OCI-M2 (cell line): ENCODE results near the gene KCNQ4.

Source experiments
- DNase-seq: peaks from one replicate; lab custom pipeline; 2025; ENCODE audit not compliant: unreplicated experiment; lab: John Stamatoyannopoulos, UW

KCNQ4 gene

DNA sequence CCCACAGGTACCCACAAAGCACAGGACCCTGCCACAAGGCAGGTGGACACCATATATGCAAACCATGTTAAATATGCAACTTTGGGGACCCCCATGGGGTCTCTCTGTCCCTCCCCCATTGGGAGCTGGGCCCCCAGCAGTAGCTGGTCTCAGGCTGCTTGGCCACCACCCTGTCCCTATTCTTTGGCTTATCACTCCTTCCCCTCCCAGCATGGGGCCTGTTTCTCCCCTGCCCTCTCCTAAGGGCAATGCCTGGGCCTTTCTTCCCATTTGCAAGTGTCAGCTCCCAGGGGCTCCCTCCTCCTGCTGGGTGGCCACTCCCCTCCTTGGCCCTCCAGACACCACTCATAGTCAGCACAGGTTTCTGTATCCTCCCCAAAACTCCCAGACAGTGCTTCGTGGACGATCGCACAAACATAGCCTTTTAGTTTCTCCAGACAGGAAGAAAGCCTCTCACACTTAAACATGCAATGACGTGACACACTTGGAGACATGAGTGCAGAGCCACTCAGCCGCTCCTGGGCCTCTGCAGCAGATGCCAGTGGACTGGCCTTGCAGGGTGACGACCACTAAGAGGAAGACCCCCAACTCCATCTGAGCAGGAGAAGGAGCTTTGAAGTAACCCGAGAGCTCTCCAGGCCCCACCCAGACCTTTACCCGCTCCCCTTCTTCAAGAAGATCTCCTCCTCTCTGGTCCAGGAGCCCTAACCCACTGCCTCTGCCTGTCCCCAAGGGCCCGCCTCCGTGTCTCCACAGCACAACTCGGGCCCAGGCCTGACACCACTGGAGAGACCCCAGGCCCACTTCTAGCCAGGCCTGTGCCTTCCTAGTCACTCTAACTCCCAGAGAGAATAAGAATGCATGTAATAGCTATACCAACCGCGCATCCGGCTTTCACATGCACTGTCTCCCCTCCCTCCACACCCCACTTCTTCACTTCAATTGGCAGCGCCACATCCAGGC is 55.7 kb downstream of the KCNQ4 start:
- DNase-seq: no peak

GRCh38 chr1:40839943-40840335 is 56.4 kb downstream of the KCNQ4 start:
- DNase-seq: no peak

GRCh38 chr1:40840526-40841323 is 57.1 kb downstream of the KCNQ4 start:
- DNase-seq: no peak

DNA sequence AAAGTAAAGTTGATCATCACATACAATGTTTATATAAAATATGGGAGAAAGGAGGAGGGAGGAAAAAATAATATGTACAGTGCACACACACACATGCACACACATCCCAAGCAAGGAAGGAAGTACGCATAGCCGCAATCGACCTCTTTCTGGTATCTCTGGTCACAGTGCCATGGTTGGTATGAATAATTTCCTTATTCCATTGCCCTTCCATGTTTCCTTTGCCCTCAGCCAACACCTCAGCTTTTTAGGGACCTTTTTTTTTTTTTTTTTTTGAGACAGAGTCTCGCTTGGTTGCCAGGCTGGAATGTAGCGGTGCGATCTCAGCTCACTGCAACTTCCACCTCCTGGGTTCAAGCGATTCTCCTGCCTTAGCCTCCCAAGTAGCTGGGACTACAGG is 58.0 kb downstream of the KCNQ4 start:
- DNase-seq: no peak

DNA sequence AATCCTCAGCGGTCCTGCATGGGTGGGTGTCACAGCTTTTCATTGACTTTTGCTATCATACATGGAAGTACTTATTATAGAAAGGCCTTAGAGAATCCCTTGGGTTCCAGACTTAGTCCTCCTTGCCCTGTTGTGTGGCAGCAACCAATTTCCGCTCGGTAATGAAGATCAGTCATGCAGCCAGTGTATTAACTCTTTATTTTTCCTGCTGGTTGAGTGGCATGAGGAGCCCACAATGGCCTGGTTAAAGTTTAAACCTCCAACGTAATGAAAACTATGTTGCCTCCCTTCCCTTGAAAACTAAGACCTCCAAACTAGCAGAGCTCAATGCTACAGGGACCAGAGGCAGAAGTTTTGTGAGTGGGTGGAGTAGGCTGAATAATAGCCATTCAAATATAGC is 58.6 kb downstream of the KCNQ4 start:
- DNase-seq: no peak

GRCh38 chr1:40842691-40843090 is 59.1 kb downstream of the KCNQ4 start:
- DNase-seq: no peak

GRCh38 chr1:40844079-40844478 is 60.5 kb downstream of the KCNQ4 start:
- DNase-seq: no peak

DNA sequence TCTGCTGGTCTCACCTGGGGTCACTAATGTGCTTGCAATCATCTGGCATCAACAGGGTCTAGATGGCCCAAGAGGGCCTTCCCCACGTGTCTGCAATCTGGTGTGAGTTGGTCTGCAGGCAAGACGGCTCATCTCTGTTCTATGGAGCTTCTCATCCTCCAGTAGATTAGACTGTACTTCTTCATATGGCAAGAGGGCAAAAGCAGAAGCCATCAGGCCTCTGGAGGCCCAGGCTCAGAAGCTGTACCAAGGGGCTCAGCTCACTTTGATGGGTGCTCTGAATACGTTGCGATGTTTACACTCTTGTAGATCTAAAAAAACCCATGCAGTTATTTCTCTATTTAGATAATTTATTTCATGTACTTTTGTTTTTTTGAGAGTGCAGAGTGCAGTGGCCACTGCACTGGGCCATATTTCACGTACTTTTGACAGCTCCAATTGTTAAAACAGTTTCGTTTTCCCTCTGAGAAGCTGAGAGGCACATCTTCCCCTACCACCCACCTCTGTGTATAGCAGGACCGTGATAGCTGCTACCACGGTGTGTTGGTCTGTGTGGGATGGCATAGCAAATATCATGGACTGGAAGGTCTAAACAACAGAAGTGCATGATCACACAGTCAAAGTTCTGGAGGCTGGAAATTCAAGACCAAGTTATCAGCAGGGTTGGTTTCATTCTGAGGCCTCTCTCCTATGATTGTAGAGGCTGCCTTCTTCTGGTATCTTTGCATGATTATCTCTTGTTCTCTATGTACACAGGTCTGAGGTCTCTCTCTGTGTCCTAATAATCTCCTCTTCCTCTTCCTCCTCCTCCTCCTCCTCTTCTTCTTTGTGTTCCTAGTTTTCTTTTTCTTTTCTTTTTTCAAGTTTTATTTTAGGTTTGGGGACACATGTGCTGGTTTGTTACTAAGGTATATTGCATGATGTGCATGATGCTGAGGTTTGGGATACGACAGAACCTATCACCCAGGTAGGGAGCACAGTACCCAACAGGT is 61.6 kb downstream of the KCNQ4 start:
- no peak for DNase-seq

- no peak for DNase-seq
Measured at GRCh38 chr1:40845895-40846294, 62.3 kb downstream of the KCNQ4 start.

DNA sequence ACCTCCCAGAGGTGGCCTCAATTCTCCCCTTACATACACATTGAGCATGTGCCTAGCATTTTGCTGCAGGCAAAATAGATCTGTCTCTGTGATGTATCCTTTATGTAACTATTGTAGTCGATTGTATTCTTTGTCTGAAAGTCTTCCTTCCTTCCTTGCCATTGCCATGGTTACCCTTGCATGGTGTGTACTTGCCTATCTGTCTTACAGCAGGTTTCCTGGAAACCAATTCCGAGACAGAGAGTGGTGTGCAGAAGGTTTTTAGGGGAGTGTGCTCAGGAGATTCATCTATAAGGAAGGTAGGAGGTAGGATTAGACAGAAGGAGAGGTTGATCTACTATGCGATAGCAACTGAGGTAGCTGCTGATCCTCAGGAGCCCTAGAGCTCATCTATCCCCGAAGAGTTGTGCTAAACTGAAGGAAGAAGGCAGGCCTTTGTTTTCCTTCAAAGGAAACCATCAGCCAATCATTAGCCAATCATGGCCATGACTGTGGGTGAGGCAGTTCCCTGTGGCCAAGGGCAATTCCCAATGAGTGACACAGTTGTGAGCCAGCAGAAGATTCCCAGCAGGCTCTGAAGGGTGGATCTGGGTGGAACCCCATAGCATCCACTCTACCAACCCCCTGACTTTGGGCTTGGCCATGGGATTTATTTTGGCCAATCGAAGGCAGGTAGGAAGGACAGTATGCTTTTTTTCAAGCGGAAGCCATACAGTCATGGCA is 63.6 kb downstream of the KCNQ4 start:
- DNase-seq: no peak

- DNase-seq: no peak
Measured at GRCh38 chr1:40848530-40849189, 65.1 kb downstream of the KCNQ4 start.

- no peak for DNase-seq
Measured at GRCh38 chr1:40849801-40850592, 66.4 kb downstream of the KCNQ4 start.

- no peak for DNase-seq
Measured at GRCh38 chr1:40851643-40852042, 68.1 kb downstream of the KCNQ4 start.

- DNase-seq: no peak
Measured at GRCh38 chr1:40853113-40853884, 69.7 kb downstream of the KCNQ4 start.

- no peak for DNase-seq
Measured at GRCh38 chr1:40853885-40854170, 70.2 kb downstream of the KCNQ4 start.

DNA sequence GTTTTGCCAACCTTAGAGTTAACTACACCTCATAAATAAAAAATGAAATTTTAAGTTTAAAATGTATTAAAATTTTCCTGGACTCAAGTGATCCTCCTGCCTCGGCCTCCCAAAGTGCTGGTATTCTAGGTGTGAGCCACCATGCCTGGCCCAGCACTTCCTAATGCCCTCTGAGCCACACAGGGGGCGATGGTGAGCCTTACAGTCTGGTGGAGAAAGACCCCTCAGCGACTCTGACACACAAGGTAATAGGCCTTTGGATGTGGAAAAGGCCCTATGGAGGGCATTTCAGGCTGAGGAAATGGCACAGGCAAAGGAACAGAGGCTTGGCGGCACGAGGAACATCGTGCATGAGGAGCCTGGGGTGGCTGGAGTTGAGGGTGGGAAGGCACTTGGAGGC is 71.9 kb downstream of the KCNQ4 start:
- no peak for DNase-seq

DNA sequence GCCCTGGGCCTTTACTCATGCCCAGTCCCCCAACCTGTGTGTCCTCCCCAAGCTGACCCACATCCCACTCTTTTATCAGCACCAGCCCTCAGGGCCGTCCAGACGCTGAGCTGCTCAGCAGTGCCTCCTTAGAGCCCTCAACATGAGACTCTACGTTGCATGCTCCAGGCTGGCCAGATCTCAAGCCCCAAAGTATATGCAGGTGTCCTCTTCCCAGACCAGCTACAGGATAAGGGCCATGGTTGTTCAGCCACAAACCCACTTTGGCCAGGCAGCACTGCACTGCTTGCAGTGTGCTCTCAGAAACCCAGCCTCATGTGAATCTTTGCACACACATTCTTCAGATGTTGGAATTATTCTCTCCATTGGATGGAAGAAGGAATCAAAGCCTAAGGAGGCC is 72.5 kb downstream of the KCNQ4 start:
- DNase-seq: no peak

DNA sequence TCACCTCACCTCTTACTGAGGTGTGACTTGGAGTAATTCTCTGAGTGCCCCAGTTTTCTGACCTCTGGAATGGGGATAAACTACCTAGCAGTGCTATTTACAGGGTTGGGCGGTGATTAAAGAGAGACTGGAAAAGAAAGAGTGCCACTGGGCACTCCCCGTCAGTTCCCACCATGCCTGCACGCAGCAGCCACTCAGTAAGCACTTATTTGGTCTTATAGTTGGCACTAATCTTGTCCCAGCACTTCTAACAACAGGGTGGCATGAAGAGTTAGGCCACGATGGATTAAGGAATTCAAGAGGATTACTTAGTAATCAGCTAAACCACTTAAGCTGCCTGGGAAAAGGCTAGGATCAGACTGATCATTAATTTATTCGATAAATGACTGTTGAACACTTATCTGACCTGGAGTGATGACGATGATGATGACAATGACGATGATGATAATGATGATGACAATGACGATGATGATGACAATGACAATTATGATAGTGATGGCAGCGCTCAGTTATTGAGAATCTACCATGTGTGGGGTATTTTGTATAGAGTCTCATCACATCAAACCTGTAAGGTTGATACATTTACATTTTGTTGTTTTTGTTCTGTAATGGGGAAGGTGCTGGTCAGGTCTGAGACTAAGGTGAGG is 73.2 kb downstream of the KCNQ4 start:
- DNase-seq: no peak
